GM21576 (cell line): Measurements from ENCODE around the gene LAPTM4A.
"Not testable (repeated sequence)": the region's sequence is repeated elsewhere in the genome, so short reads cannot be mapped to it uniquely, and the experiment has no call there.

Experiments used
- ATAC-seq: cut with Tn5 transposase; IDR thresholded peaks from one replicate; pipeline ENCODE4 v1.9.1; 2021; ENCODE audit warnings: mild to moderate bottlenecking, moderate library complexity; ENCODE audit not compliant: unreplicated experiment

The LAPTM4A gene

DNA sequence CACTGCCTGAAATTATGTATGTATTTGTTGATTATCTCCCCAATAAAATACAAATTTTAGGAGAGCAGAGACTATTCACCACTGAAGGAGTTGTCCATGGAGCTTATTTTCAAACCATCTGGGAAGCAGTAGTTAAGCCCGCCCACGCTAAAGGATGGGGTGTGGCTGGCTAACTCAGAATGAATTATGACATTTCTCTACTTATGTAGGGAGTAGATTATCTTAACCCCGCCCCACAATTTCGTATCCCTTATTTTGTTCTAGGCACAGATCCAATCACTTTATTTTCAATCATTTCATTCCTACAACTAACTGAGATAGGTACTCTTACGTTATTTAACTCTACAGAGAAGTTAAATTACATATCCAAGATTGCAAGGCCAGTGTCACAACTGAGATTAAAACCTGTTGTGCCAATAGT is 1.4 kb upstream of the LAPTM4A start:
- ATAC-seq, result no peak

DNA sequence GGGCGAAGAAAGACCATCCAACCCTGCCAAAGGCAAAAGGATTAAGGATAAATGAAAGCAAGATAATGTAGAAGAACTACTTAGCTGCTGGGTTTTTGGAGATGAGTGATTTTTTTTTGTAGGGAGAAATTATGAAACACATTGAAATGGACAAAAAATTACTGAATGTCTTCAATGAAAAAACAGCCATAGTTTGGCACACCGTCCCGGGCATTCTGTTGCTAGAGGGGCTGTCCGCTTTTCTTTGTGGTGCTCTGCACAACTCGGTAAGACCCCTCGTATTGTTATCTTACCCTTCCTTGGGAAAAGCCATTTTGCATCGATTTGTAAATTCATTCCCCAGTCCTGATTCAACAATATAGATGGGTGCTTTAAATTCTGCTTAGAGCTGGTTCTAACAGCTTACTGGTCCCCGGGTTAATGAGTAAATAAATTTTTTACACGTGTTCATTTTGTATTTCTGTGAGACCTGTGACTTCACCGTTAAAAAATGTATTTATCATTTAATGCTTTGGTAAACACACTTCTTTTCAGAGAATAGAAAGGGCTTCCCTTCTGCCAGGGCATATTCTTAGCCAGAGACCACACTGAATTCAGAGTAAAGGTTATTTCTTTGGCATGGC is 912 bp upstream of the LAPTM4A start:
- no peak for ATAC-seq

GRCh38 chr2:20050646-20051531 is 539 bp downstream of the LAPTM4A start:
- peak; percentile 32 for ATAC-seq

DNA sequence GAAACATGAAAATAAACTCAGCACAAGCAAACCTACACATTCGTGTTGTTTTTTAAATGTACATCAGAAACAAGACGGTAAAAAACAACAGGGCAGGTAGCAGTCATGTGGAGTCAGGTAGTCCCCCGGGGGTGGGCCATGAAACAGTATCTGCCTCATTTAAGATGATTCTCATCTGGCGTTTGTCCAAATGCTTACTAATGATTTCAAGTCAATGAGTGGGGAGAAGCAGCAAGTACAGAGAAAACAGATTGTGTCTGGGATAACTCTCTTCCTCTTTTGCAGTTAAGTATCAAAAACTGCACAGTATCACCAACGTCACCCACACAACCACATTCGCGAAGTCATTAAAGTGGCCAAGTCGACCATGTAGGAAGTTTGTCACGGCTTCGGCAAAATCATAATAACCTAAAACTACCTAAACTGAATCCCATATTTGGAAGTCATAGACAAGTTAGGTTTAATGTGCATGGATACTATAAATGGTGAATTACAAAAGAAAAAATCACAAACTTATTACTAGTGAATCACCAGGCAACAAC is 1.3 kb downstream of the LAPTM4A start:
- ATAC-seq, result peak; percentile 27

- no peak for ATAC-seq
These were observed 1.8 kb downstream of the LAPTM4A start for GRCh38 chr2:20049637-20050036.

- ATAC-seq, result no peak
These were observed 2.7 kb downstream of the LAPTM4A start for GRCh38 chr2:20048488-20049448.

GRCh38 chr2:20045712-20046292 is 5.6 kb downstream of the LAPTM4A start:
- not testable (repeated sequence) for ATAC-seq

DNA sequence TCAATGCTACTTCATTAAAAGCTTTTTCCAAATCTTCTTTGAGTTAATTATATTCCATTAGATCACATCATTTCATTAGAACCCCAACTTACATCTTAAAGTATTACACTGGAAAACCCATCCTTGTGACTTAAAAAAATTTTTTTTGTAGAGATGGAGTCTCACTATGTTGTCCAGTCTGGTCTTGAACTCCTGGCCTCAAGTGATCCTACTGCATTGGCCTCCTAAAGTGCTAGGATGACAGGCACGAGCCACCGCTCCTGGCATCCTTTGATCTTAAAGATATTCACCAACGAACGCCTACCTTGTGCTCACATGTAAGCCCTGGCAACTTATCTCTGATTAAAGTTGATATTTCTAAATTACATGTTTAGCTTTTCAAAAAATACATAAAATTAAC is 6.7 kb downstream of the LAPTM4A start:
- no peak for ATAC-seq

DNA sequence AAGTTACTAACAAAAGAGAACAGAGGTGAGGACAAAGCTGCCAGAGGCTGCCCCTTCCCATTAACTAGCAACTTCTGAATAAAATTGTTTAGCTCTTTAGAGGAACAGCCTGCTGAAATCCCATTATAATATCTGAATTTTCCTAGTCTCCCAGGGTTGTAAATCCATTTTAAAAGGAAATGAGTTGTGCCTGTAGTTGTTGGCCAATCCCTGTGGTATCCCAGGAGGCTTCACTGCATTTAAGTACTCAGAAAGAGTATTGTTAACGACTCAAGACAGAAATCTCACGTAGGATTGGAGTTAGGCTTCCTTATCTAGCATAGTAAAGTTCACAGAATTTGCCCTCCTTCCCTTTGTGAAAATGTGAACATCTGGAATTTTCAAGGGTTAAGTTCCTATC is 8.9 kb downstream of the LAPTM4A start:
- no peak for ATAC-seq

GRCh38 chr2:20040489-20041172 is 10.8 kb downstream of the LAPTM4A start:
- no peak for ATAC-seq

GRCh38 chr2:20037660-20038059 is 13.8 kb downstream of the LAPTM4A start:
- ATAC-seq, result no peak

DNA sequence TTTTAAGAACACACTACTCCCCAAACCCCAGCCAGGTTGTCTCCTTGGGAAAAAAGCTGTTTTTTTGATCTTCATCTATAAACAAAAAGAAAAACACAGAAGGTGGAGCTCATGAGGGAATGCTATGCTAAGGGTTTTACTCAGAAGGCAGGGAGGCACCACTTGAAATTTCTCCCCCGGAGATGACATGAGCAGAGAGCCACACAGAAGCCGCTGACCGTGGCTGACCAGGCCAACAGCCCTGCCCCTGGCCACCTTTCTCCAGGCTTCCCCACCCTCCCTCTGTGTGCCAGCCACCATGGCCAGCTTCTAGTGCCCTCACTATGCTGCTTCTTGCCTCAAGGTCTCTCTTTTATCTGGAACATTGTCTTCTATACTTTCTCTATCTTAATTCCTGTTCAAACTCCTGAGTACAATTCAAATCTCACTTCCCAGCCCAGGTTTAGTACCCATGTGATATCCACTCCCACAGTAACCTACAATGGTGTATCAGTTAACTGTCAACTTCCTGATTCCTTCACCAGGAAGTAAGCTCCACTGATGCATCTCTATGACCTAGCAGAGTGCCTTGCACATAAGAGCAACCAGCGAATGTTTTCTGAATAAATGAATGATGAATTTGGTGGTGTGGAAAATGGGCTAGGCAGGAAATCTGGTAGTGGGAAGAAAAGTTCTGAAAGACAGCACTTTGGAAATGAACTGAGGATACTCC is 15.3 kb downstream of the LAPTM4A start:
- no peak for ATAC-seq

DNA sequence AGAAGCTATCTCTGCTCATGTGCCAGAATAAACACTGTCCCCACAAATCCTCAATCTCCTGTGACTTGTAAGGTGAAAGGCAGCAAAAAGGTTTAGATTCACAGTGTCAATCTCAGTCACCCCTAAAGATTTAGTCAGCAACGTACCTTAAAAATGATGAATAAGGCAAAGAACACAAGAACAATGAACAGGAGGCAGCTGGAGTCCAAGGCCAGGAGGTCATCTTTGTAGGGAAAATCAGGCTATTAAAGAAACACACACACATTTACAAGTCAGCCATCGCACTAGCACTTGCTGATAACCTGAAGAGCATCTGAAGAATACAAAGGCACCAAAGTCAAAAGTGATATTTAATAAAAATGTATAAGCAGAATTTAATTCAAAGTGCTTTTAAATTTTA is 16.6 kb downstream of the LAPTM4A start:
- no peak for ATAC-seq

DNA sequence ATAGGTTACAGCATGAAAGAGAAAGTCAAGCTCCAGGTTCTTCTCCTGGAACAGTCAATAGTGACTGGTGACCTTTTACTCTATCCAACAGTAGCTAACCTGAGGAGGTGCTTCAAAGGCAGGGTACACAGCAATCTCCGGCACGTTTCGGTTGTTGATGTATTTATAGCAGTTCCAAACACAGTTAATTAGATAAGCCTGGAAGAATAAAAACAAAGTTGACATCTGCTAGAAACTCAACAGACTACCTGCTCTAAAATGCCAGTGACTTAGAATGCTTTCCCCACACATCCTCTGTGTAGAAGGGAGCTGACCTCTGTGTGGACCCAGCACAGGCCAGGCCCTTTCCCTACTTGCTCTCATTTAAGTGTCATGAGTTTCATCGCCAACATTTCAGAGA is 17.2 kb downstream of the LAPTM4A start:
- ATAC-seq, result no peak

DNA sequence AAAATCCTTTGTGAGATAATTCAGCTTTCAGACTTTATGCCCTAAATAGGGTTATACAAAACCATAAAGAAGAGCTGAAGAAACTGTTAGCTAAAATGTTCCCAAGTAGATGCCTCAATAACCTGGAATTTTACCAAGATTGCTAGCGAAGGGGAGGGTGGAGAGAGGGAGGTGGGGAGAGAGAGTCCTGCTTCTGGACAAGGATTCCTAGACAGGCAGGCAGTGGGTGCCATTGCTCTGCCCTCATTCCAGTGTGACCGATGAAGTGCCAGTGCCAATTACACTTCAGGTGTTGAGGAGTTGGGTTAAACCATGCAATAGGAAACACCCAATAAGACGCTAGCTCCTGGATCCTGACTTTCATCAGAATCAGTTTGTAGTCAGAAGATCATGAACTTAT is 18.1 kb downstream of the LAPTM4A start:
- ATAC-seq, result no peak

DNA sequence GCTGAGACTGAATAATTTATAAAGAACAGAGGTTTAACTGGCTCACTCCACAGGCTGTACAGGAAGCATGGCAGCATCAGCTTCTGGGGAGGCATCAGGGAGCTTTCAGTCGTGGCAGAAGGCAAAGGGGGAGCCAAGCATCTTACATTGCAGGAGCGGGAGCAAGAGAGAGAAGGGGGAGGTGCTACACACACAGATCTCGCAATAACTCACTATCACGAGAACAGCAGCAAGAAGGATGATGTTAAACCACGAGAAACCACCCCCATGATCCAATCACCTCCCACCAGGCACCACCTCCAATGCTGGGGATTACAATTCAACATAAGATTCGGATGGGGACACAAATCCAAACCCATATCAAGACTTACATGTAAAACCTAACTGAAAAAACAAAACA is 21.2 kb downstream of the LAPTM4A start:
- ATAC-seq, result no peak

- no peak for ATAC-seq
These were observed 23.6 kb downstream of the LAPTM4A start for GRCh38 chr2:20027705-20028434.

DNA sequence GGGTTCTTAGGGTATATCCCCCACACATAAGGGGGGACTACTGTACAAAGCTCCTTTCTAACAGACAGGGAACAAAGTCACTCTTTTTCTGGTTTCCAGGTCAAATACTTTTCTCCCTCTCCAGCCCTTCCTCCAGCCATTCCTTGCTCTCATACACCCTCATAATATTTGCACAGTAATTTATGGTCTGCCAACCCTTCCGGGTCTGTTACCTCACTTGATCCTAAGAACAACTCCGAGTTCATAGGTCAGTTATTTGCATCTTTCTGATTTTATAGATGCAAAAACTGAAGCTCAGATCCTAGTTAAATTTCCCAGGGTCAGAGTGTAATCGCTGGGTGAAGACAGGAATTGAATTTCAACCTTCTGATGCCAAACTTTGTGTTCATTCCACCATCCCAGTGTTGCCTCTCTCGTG is 24.2 kb downstream of the LAPTM4A start:
- ATAC-seq, result no peak
